NCI-H82 treated with DMSO at 0.1 percent for 48 hours (cell line): ENCODE measurements around the gene KBTBD3.
"Not testable (repeated sequence)": the region's sequence is repeated elsewhere in the genome, so short reads cannot be mapped to it uniquely, and the experiment has no call there.

ENCODE experiments used
- DNase-seq: peaks from one replicate; lab custom pipeline; 2025; ENCODE audit not compliant: unreplicated experiment; lab: John Stamatoyannopoulos, UW

The KBTBD3 gene

DNA sequence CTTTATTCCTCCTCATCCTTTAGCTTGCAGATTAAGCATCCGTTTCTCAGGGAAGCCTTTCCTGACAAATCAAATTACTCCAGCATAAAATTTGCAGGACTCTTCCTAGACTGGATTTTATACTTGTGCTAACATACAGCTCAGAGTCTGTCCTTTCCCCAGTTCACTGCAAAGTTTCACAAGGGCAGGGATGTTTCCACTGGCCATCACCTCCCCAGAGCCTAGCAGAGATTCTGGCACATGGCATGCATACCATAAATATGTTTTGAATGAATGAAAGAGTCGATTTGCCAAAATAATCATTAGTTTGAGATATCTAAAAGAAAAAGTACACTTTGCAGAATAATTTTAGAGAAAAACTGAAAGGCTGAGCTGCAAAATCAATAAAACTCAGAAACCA, 65.7 kb downstream of the KBTBD3 start:
- DNase-seq: no peak

DNA sequence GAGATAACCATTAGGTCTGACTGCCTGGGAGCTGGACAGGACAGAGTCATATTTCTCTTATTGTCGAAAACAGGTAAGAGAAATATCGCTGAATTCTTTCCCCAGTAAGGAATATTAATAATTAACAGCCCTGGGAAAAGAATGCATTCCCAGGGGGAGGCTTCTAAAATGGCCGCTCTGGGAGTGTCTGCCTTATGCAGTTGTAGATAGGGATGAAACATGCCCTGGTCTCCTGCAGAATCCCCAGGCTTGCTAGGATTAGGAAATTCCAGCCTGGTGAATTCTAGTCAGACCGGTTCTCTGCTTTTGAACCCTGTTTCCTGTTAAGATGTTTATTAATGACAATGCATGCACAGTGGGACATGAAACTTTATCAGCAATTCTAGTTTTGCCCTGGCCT, 74.1 kb downstream of the KBTBD3 start:
- not testable (repeated sequence) for DNase-seq

DNA sequence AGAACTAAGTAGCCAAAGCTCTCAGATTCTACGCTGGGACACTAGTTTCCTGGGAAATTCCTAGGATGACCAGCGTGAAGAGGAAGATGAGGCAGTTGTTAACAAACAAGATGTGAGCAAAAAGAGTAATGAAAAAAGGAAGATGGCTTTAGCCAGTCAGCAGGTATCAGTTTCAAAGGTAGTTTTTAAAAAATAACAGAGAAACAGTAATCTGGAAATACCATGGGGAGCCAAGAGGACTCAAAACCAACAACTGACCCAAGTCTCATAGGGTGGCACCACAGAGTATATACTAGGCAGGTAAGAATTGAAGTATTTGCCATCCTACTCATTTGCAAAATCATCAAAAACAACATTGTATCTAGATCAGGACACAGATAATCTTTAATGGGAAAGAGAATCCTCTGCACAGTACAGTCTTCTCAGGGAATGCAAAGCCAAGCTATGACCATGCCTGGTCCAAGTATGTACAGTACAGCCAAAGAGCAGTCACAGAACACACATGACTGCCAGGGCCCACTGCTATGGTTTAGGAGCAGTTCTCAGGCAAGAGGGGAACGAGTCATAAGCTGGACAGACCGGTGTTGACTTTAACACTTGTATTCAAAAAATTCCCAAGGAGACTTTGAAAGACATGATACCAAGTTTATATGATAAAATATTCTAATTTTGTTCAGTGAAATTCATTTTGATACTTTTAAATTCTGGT, 75.7 kb downstream of the KBTBD3 start:
- no peak for DNase-seq
